IMR-90 (cell line): Measurements from ENCODE around the gene NUAK1. TPM values are rescaled to one million over a fixed set of nuclear protein-coding genes. Genes with fewer than 3 reads are reported as not detected.

Experiments used
- ATAC-seq: fragments of 200-7000 bp; cut with Tn5 transposase; 2 replicates; pipeline ENCODE4 v1.9.1; 2020; ENCODE audit warnings: low read depth, mild to moderate bottlenecking, moderate library complexity
- BruUV-seq: library from RNA; stranded (reverse); fragments of 400-500 nt; replicated peaks from 2 replicates; lab custom pipeline; 2021; lab: Mats Ljungman, UMichigan
- CTCF ChIA-PET: fragments of 300-600 bp; formaldehyde crosslinking; extraction: SDS; loops from one replicate; lab custom pipeline; 2021; ENCODE audit warnings: antibody characterized with exemption; lab: Yijun Ruan, JAX
- POLR2A ChIA-PET: fragments of 300-600 bp; sonication (Branson Sonifier 250); formaldehyde crosslinking; loops from one replicate; lab custom pipeline; 2022; ENCODE audit warnings: antibody characterized with exemption; ENCODE audit not compliant: unreplicated experiment; lab: Charles Lee
- DNase-seq: peaks from one replicate; pipeline ENCODE4 v3.0.0; 2013
- H2AFZ ChIP-seq: replicated peaks from 2 replicates; pipeline ENCODE3; 2013; ENCODE audit warnings: low read length, mild to moderate bottlenecking; ENCODE audit not compliant: poor library complexity
- H2AK5ac ChIP-seq: 2 replicates; pipeline ENCODE4 v1.6.1; 2013; ENCODE audit warnings: low read depth, low read length, inconsistent platforms
- H2AK9ac ChIP-seq: replicated peaks from 2 replicates; pipeline ENCODE3; 2013; ENCODE audit warnings: mild to moderate bottlenecking, low read depth, low read length, moderate library complexity; ENCODE audit not compliant: poor library complexity
- H2BK120ac ChIP-seq: 2 replicates; pipeline ENCODE4 v1.6.1; 2013; ENCODE audit warnings: low read depth, low read length, inconsistent platforms
- H2BK15ac ChIP-seq: 3 replicates; pipeline ENCODE4 v1.6.1; 2013; ENCODE audit warnings: low read depth, low read length, inconsistent platforms
- H2BK20ac ChIP-seq: 2 replicates; pipeline ENCODE4 v1.6.1; 2013; ENCODE audit warnings: low read depth, mild to moderate bottlenecking, inconsistent platforms, low read length, moderate library complexity
- H2BK5ac ChIP-seq: 2 replicates; pipeline ENCODE4 v1.6.1; 2013; ENCODE audit warnings: mild to moderate bottlenecking, low read depth, low read length, inconsistent platforms; ENCODE audit not compliant: poor library complexity, severe bottlenecking
- H3K14ac ChIP-seq: replicated peaks from 2 replicates; pipeline ENCODE4 v1.6.1; 2013; ENCODE audit warnings: low read depth, low read length, inconsistent platforms
- H3K18ac ChIP-seq: 2 replicates; pipeline ENCODE4 v1.6.1; 2013; ENCODE audit warnings: low read depth, low read length, control low read depth
- H3K23ac ChIP-seq: 2 replicates; pipeline ENCODE4 v1.6.1; 2013; ENCODE audit warnings: low read depth, low read length, inconsistent platforms
- H3K27ac ChIP-seq: 2 replicates; pipeline ENCODE4 v1.5.1; 2013; ENCODE audit warnings: mild to moderate bottlenecking, control low read depth, low read length; ENCODE audit not compliant: insufficient read depth
- H3K27me3 ChIP-seq: 2 replicates; pipeline ENCODE4 v1.6.1; 2013; ENCODE audit warnings: low read length; ENCODE audit not compliant: control insufficient read depth, insufficient read depth
- H3K36me3 ChIP-seq: 2 replicates; pipeline ENCODE4 v1.6.1; 2013; ENCODE audit warnings: low read length, mixed read lengths; ENCODE audit not compliant: control insufficient read depth, insufficient read depth
- H3K4ac ChIP-seq: 2 replicates; pipeline ENCODE4 v1.6.1; 2013; ENCODE audit warnings: low read depth, low read length, inconsistent platforms
- H3K4me1 ChIP-seq: 2 replicates; pipeline ENCODE4 v1.6.1; 2013; ENCODE audit warnings: low read length, mixed read lengths; ENCODE audit not compliant: control insufficient read depth, insufficient read depth
- H3K4me2 ChIP-seq: 2 replicates; pipeline ENCODE4 v1.6.1; 2013; ENCODE audit warnings: low read depth, mild to moderate bottlenecking, control low read depth, low read length, moderate library complexity
- H3K4me3 ChIP-seq: 2 replicates; pipeline ENCODE4 v1.5.1; 2013; ENCODE audit warnings: low read depth, mild to moderate bottlenecking, control low read depth, low read length, moderate library complexity; ENCODE audit not compliant: insufficient read depth
- H3K56ac ChIP-seq: 2 replicates; pipeline ENCODE4 v1.6.1; 2013; ENCODE audit warnings: low read length, inconsistent platforms; ENCODE audit not compliant: insufficient read depth; ENCODE audit errors: extremely low read depth
- H3K79me1 ChIP-seq, 2 experiments: 2 replicates each; pipeline ENCODE4 v1.6.1; 2013; ENCODE audit warnings: low read length in 2 of 2, inconsistent platforms in 1 of 2, low read depth in 1 of 2
- H3K9ac ChIP-seq: 2 replicates; pipeline ENCODE4 v1.6.1; 2013; ENCODE audit warnings: low read depth, low read length, control low read depth
- H3K9me1 ChIP-seq: 2 replicates; pipeline ENCODE4 v1.6.1; 2013; ENCODE audit warnings: low read length, inconsistent platforms; ENCODE audit not compliant: insufficient read depth
- H3K9me3 ChIP-seq: 2 replicates; pipeline ENCODE4 v1.6.1; 2013; ENCODE audit warnings: low read length; ENCODE audit not compliant: control insufficient read depth, insufficient read depth
- H4K20me1 ChIP-seq: 2 replicates; pipeline ENCODE4 v1.6.1; 2013; ENCODE audit warnings: low read length, inconsistent platforms; ENCODE audit not compliant: insufficient read depth
- H4K5ac ChIP-seq: 2 replicates; pipeline ENCODE4 v1.6.1; 2013; ENCODE audit warnings: mild to moderate bottlenecking, low read depth, low read length, control low read depth
- H4K8ac ChIP-seq, 2 experiments: 2 replicates each; pipeline ENCODE4 v1.6.1; 2013; ENCODE audit warnings: low read depth in 2 of 2, low read length in 2 of 2, control low read depth in 1 of 2, inconsistent platforms in 1 of 2
- H4K91ac ChIP-seq: 2 replicates; pipeline ENCODE4 v1.6.1; 2013; ENCODE audit warnings: low read depth, low read length, inconsistent platforms; ENCODE audit not compliant: insufficient read depth
- BHLHE40 ChIP-seq: fragments of 150-350 bp; IDR thresholded peaks from 2 replicates; pipeline ENCODE4 v1.6.1; 2016; ENCODE audit warnings: mild to moderate bottlenecking, low read depth, low read length
- CEBPB ChIP-seq: IDR thresholded peaks from 2 replicates; pipeline ENCODE4 v1.6.1; 2012; ENCODE audit warnings: low read depth, low read length, improper control_type of control experiment
- CHD1 ChIP-seq: IDR thresholded peaks from 2 replicates; pipeline ENCODE4 v1.6.1; 2012; ENCODE audit warnings: low read depth, low read length, improper control_type of control experiment
- MAZ ChIP-seq: IDR thresholded peaks from 2 replicates; pipeline ENCODE4 v1.6.1; 2012; ENCODE audit warnings: low read depth, mild to moderate bottlenecking, low read length, improper control_type of control experiment, moderate library complexity, borderline replicate concordance
- MXI1 ChIP-seq: IDR thresholded peaks from 2 replicates; pipeline ENCODE4 v1.6.1; 2012; ENCODE audit warnings: low read depth, mild to moderate bottlenecking, low read length, moderate library complexity, borderline replicate concordance
- NFE2L2 ChIP-seq: fragments of 150-350 bp; IDR thresholded peaks from 2 replicates; pipeline ENCODE4 v1.6.1; 2016; ENCODE audit warnings: low read depth, mild to moderate bottlenecking, low read length
- POLR2A ChIP-seq: IDR thresholded peaks from 2 replicates; pipeline ENCODE4 v1.6.1; 2012; ENCODE audit warnings: mild to moderate bottlenecking, low read depth, low read length
- RAD21 ChIP-seq: IDR thresholded peaks from 2 replicates; pipeline ENCODE4 v1.6.1; 2012; ENCODE audit warnings: low read length, improper control_type of control experiment
- RCOR1 ChIP-seq: IDR thresholded peaks from 2 replicates; pipeline ENCODE4 v1.6.1; 2012; ENCODE audit warnings: mild to moderate bottlenecking, low read length, improper control_type of control experiment; ENCODE audit not compliant: insufficient replicate concordance
- RFX5 ChIP-seq: IDR thresholded peaks from 2 replicates; pipeline ENCODE4 v1.8.0; 2012; ENCODE audit warnings: low read depth, mild to moderate bottlenecking, low read length, moderate library complexity
- SMC3 ChIP-seq: fragments of 150-350 bp; IDR thresholded peaks from 2 replicates; pipeline ENCODE4 v1.6.1; 2016; ENCODE audit warnings: low read depth, mild to moderate bottlenecking, antibody characterized with exemption, low read length, moderate library complexity
- WGBS, 2 experiments: methylation state at CpG; one replicate each; pipeline versions ENCODE4 v1.1.5 to v1.1.7; 2013; ENCODE audit warnings: missing lambda C conversion rate in 2 of 2; ENCODE audit not compliant: insufficient read length in 1 of 2; ENCODE audit errors: extremely low coverage in 2 of 2; 5-methylcytosine and 5-hydroxymethylcytosine counted together
- dilution Hi-C: fragments of 300-500 bp; cut with HindIII; formaldehyde crosslinking; loops from one replicate; pipeline ENCODE4 v1.14.3; 2018; ENCODE audit warnings: low sequenced_read_pairs; ENCODE audit not compliant: unreplicated experiment
- in situ Hi-C: fragments of 300-500 bp; cut with MboI; formaldehyde crosslinking; loops from 3 replicates; pipeline ENCODE4 v1.14.3; 2019; ENCODE audit warnings: low sequenced_read_pairs, inconsistent platforms, mixed read lengths
- intact Hi-C: fragments of 100-400 bp; cut with micrococcal nuclease; formaldehyde crosslinking; loops from 2 replicates; pipeline ENCODE4 v1.10.0; 2022
- polyA plus RNA-seq, 3 experiments: library from polyadenylated mRNA; depleted of rRNA; stranded (reverse); fragments of >200 nt; gene quantifications; 2 replicates each; pipeline ENCODE4 v1.2.3, GENCODE V29; 2012; ENCODE audit warnings: low replicate concordance in 1 of 3
- total RNA-seq: library from RNA; depleted of rRNA; stranded (reverse); fragments of >200 nt; gene quantifications from 2 replicates; pipeline ENCODE4 v1.2.3, GENCODE V29; 2012
- TF ChIP-seq, protein P1 (sequence below): fragments of 150-350 bp; IDR thresholded peaks from 2 replicates; pipeline ENCODE4 v1.6.1; 2016; ENCODE audit warnings: low read depth, mild to moderate bottlenecking, low read length, moderate library complexity, borderline replicate concordance

NUAK1 gene
- total and polyA plus RNA-seq, 2 of the 4 experiments (the other 2 are of a cell fraction) = 4.8 to 8.8 TPM

GRCh38 chr12:106088811-106089485 lies 49.8 kb downstream of the NUAK1 start:
- BruUV-seq = no TSS peak
- Histone ChIP-seq H3K14ac (no peak overlapping the region), H2BK120ac (no peak overlapping the region), H3K4me3 (no peak overlapping the region), H4K5ac (no peak overlapping the region), H3K4me2 (no peak overlapping the region), H2AFZ (no peak overlapping the region), H4K91ac (peak overlapping the region; percentile 32), H3K9me1 (peaks cover 18% of the 10 kb centered on the region), H2BK5ac (no peak overlapping the region), H3K27me3 (no peaks in the 10 kb centered on the region), H4K20me1 (peaks cover 5% of the 10 kb centered on the region; the same call in 1 of the 2 replicates), H3K9ac (no peak overlapping the region), H3K4me1 (peaks cover 20% of the 10 kb centered on the region), H3K23ac (no peak overlapping the region), H2BK20ac (no peak overlapping the region), H3K4ac (no peak overlapping the region), H4K8ac (no peak overlapping the region), H3K36me3 (no peaks in the 10 kb centered on the region; the same call in 1 of the 2 replicates), H2AK9ac (no peak overlapping the region), H2BK15ac (no peak overlapping the region; the same call in 2 of the 3 replicates), H3K18ac (no peak overlapping the region), H3K79me1 (peaks cover 10 to 72% of the 10 kb centered on the region in 2 experiments), H3K27ac (no peak overlapping the region), H3K9me3 (no peaks in the 10 kb centered on the region), H2AK5ac (peak overlapping the region; percentile 40), H3K56ac (no peak overlapping the region)
- 20% methylated on average over 1 of the region's 9 CpGs; no CpG with 5 or more reads in 1 of the 2 experiments for WGBS, 2 experiments
- dilution Hi-C loops (no loop called here), in situ Hi-C loops (no loop called here), intact Hi-C loops (loop anchor here (10.0 kb wide), 1 partner anchor 834 kb away; no protein-coding TSS in a partner anchor)
- CTCF ChIA-PET = no interaction called here
- DNase-seq (no peak), ATAC-seq (no peak)
- POLR2A ChIA-PET = no interaction called here
- no peak for TF ChIP-seq MAZ
- no peak for TF ChIP-seq RAD21
- TF ChIP-seq POLR2A = no peak
- TF ChIP-seq RFX5 = no peak
- TF ChIP-seq, protein P1, sequence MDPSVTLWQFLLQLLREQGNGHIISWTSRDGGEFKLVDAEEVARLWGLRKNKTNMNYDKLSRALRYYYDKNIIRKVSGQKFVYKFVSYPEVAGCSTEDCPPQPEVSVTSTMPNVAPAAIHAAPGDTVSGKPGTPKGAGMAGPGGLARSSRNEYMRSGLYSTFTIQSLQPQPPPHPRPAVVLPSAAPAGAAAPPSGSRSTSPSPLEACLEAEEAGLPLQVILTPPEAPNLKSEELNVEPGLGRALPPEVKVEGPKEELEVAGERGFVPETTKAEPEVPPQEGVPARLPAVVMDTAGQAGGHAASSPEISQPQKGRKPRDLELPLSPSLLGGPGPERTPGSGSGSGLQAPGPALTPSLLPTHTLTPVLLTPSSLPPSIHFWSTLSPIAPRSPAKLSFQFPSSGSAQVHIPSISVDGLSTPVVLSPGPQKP = no peak
- TF ChIP-seq NFE2L2 = no peak
- no peak for TF ChIP-seq RCOR1
- no peak for TF ChIP-seq CHD1
- no peak for TF ChIP-seq SMC3
- TF ChIP-seq MXI1 = no peak
- TF ChIP-seq CEBPB = no peak
- TF ChIP-seq BHLHE40 = no peak
